MM.1S (cell line): Measurements from ENCODE around the gene KLK15.

Source experiments
- DNase-seq: peaks from one replicate; pipeline ENCODE4 v3.0.0-alpha.2; 2015
- H2AFZ ChIP-seq: fragments of 300-600 bp; sonication (generic); 2 replicates; pipeline ENCODE4 v1.6.0; 2016; ENCODE audit warnings: antibody characterized with exemption, low read length
- H3F3A ChIP-seq: fragments of 300-600 bp; sonication (generic); 2 replicates; pipeline ENCODE4 v1.6.1; 2016; ENCODE audit warnings: mild to moderate bottlenecking, antibody characterized with exemption, low read length, moderate library complexity, mixed read lengths; ENCODE audit not compliant: insufficient read depth
- H3K27ac ChIP-seq: fragments of 300-600 bp; sonication (generic); 2 replicates; pipeline ENCODE4 v1.5.1; 2016; ENCODE audit warnings: mild to moderate bottlenecking, low read length
- H3K27me3 ChIP-seq: fragments of 300-600 bp; sonication (generic); replicated peaks from 2 replicates; pipeline ENCODE4 v1.6.0; 2016; ENCODE audit warnings: low read length; ENCODE audit not compliant: insufficient read depth
- H3K36me3 ChIP-seq: fragments of 300-600 bp; sonication (generic); replicated peaks from 2 replicates; pipeline ENCODE4 v1.6.1; 2016; ENCODE audit warnings: mild to moderate bottlenecking, low read length, mixed read lengths; ENCODE audit not compliant: insufficient read depth
- H3K4me1 ChIP-seq: fragments of 300-600 bp; sonication (generic); 2 replicates; pipeline ENCODE4 v1.6.1; 2016; ENCODE audit warnings: low read length, mixed read lengths
- H3K4me2 ChIP-seq: fragments of 300-600 bp; sonication (generic); 2 replicates; pipeline ENCODE4 v1.6.0; 2016; ENCODE audit warnings: low read depth, low read length
- H3K4me3 ChIP-seq: fragments of 300-600 bp; sonication (generic); 2 replicates; pipeline ENCODE4 v1.5.1; 2016; ENCODE audit warnings: low read length, mixed read lengths
- H3K79me2 ChIP-seq: fragments of 300-600 bp; sonication (generic); 2 replicates; pipeline ENCODE4 v1.6.1; 2016; ENCODE audit warnings: mixed run types, low read length, mixed read lengths
- H3K9ac ChIP-seq: fragments of 300-600 bp; sonication (generic); 2 replicates; pipeline ENCODE4 v1.6.1; 2016; ENCODE audit warnings: low read length, mixed read lengths
- H3K9me2 ChIP-seq: fragments of 300-600 bp; sonication (generic); replicated peaks from 2 replicates; pipeline ENCODE4 v1.6.1; 2016; ENCODE audit warnings: mild to moderate bottlenecking, low read length, mixed read lengths; ENCODE audit not compliant: insufficient read depth
- H3K9me3 ChIP-seq: fragments of 300-600 bp; sonication (generic); replicated peaks from 2 replicates; pipeline ENCODE4 v1.6.1; 2016; ENCODE audit warnings: mild to moderate bottlenecking, low read length, mixed read lengths; ENCODE audit not compliant: insufficient read depth
- H4K20me1 ChIP-seq: fragments of 300-600 bp; sonication (generic); 2 replicates; pipeline ENCODE4 v1.6.1; 2016; ENCODE audit warnings: mild to moderate bottlenecking, low read length, moderate library complexity, mixed read lengths; ENCODE audit not compliant: insufficient read depth
- EZH2 ChIP-seq: fragments of 300-600 bp; sonication (generic); optimal IDR thresholded peaks from 2 replicates; pipeline ENCODE3; 2017; ENCODE audit warnings: low read depth, mild to moderate bottlenecking, antibody characterized with exemption, low read length, mixed read lengths
- EZH2phosphoT487 ChIP-seq: fragments of 300-600 bp; sonication (generic); IDR thresholded peaks from 2 replicates; pipeline ENCODE4 v1.6.1; 2018; ENCODE audit warnings: antibody characterized with exemption, low read length
- TF ChIP-seq, protein P1 (sequence below): fragments of 300-600 bp; sonication (generic); IDR thresholded peaks from 2 replicates; pipeline ENCODE4 v1.5.1; 2016; ENCODE audit warnings: antibody characterized with exemption, low read length, mixed read lengths

KLK15 gene

GRCh38 chr19:50822661-50823208, 10.6 kb downstream of the KLK15 start:
- TF ChIP-seq, protein P1, sequence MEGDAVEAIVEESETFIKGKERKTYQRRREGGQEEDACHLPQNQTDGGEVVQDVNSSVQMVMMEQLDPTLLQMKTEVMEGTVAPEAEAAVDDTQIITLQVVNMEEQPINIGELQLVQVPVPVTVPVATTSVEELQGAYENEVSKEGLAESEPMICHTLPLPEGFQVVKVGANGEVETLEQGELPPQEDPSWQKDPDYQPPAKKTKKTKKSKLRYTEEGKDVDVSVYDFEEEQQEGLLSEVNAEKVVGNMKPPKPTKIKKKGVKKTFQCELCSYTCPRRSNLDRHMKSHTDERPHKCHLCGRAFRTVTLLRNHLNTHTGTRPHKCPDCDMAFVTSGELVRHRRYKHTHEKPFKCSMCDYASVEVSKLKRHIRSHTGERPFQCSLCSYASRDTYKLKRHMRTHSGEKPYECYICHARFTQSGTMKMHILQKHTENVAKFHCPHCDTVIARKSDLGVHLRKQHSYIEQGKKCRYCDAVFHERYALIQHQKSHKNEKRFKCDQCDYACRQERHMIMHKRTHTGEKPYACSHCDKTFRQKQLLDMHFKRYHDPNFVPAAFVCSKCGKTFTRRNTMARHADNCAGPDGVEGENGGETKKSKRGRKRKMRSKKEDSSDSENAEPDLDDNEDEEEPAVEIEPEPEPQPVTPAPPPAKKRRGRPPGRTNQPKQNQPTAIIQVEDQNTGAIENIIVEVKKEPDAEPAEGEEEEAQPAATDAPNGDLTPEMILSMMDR, result no peak
- TF ChIP-seq EZH2 (no peak), EZH2phosphoT487 (no peak)
- no peak overlapping the region for H3K4me2 ChIP-seq
- H3K27me3 ChIP-seq, result peaks cover 96% of the 10 kb centered on the region
- no peaks in the 10 kb centered on the region for H4K20me1 ChIP-seq
- H3K79me2 ChIP-seq, result no peaks in the 10 kb centered on the region
- H3K4me1 ChIP-seq, result no peaks in the 10 kb centered on the region
- H3K9me3 ChIP-seq, result no peaks in the 10 kb centered on the region
- DNase-seq, result no peak
- no peaks in the 10 kb centered on the region for H3K36me3 ChIP-seq
- H3K9me2 ChIP-seq, result no peaks in the 10 kb centered on the region
- no peaks in the 10 kb centered on the region for H3F3A ChIP-seq
- no peak overlapping the region for H3K9ac ChIP-seq
- H2AFZ ChIP-seq, result no peak overlapping the region
- no peak overlapping the region for H3K27ac ChIP-seq
- no peak overlapping the region for H3K4me3 ChIP-seq

DNA sequence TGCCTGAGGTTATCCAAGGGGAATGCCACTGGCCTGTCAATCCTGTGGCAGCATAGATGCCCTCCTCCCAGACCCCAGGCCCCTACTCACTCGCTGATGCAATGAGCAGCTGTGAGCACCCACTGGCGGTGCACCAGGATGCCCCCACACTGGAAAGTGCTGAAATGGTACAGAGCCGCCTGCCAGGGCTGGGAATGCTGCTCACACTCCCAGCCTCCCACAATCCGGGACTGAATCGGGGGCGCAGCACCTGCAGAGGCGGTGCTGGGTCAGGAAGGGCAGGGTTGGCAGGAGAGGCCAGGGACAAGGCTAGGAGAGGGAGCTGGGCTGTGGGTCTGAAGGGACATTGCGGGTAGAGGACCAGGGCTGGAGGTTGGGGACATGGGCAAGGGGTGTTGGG, 11.8 kb downstream of the KLK15 start:
- H3K27me3 ChIP-seq, result peaks cover 96% of the 10 kb centered on the region
- no peaks in the 10 kb centered on the region for H3K36me3 ChIP-seq
- TF ChIP-seq, protein P1, result no peak
- TF ChIP-seq EZH2phosphoT487 (no peak), EZH2 (no peak)
- H3K9me2 ChIP-seq, result no peaks in the 10 kb centered on the region
- no peak overlapping the region for H3K4me2 ChIP-seq
- no peak overlapping the region for H2AFZ ChIP-seq
- H3K9ac ChIP-seq, result no peak overlapping the region
- no peak overlapping the region for H3K4me3 ChIP-seq
- no peaks in the 10 kb centered on the region for H3K9me3 ChIP-seq
- no peaks in the 10 kb centered on the region for H3F3A ChIP-seq
- no peaks in the 10 kb centered on the region for H4K20me1 ChIP-seq
- no peak for DNase-seq
- no peaks in the 10 kb centered on the region for H3K4me1 ChIP-seq
- no peaks in the 10 kb centered on the region for H3K79me2 ChIP-seq
- no peak overlapping the region for H3K27ac ChIP-seq

DNA sequence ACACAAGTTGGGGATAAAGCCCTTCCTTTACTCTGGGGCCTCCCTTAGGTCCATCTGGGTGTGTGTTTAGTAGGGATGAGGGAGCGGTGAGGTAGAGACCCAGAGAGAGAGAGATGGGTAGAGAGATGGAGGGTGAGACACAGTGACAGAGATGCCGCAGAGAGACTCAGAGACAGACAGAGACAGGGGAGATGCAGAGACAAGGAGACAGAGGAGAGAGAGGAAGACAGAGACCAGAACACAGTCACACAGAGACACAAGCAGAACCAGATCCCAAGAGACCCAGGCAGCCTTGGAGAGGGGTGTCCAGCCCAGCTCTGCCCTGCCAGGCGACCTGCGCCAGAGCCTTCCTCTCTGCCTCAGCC, 12.1 kb downstream of the KLK15 start:
- H3K36me3 ChIP-seq, result no peaks in the 10 kb centered on the region
- H3K27me3 ChIP-seq, result peaks cover 93% of the 10 kb centered on the region
- no peak overlapping the region for H3K27ac ChIP-seq
- TF ChIP-seq EZH2phosphoT487, result no peak
- TF ChIP-seq EZH2, result no peak
- TF ChIP-seq, protein P1, result no peak
- no peak overlapping the region for H3K4me2 ChIP-seq
- no peaks in the 10 kb centered on the region for H3K9me3 ChIP-seq
- no peaks in the 10 kb centered on the region for H3K79me2 ChIP-seq
- H3K4me3 ChIP-seq, result no peak overlapping the region
- no peak for DNase-seq
- H3F3A ChIP-seq, result no peaks in the 10 kb centered on the region
- no peaks in the 10 kb centered on the region for H4K20me1 ChIP-seq
- no peak overlapping the region for H2AFZ ChIP-seq
- no peaks in the 10 kb centered on the region for H3K9me2 ChIP-seq
- no peaks in the 10 kb centered on the region for H3K4me1 ChIP-seq
- H3K9ac ChIP-seq, result no peak overlapping the region
